Non-pigmented ciliary epithelial cell (primary cell): ENCODE data around the gene ASH1L.
"Not testable (repeated sequence)": the region's sequence is repeated elsewhere in the genome, so short reads cannot be mapped to it uniquely, and the experiment has no call there.

Experiments
- DNase-seq: peaks from one replicate; pipeline ENCODE4 v3.0.0-alpha.2; 2010; ENCODE audit warnings: low read depth

The ASH1L gene

GRCh38 chr1:155304558-155305063 is 258.0 kb downstream of the ASH1L start:
- DNase-seq = no peak

- DNase-seq = no peak
These were observed 261.2 kb downstream of the ASH1L start, which contains the start of gene PKLR for GRCh38 chr1:155301342-155301841. PKLR (minus strand) TSS chr1:155301438; CDS start chr1:155301395, 43 bp downstream.

DNA sequence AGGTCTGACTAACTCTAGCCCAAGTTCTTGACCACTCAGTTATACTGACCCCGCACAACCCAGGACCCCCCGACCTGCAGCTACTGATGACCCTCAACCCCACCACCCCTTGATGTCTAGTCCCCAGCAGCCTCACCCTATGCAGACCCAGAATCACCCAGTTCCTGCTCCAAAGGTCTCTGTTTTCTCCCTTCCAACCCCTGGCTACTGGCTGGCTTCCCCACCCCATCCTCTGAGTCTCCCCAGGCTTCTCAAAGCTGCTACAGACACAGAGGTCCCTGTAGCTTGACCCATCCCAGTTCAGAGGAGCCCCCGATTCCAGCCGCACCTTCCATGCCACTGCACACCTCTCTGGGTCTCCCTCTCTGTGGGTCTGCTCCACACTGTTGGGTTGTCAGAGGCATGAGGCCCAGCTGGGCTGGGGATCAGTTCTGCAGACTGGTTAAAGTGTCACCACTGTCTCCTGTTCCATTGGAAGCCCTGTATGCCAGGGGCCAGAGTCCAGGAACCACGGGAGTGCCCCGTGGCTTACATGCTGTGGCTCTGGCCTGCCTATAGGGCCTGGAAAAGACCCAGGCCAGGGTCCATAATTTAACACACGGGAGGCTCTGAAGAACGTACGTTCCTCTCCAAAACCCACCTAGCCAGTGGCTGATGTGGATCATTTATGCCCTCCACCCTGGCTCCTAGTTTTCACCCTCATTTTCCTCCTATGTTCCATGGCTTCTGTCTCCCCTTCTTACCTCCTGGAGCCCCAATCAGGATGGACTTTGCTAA is 261.9 kb downstream of the ASH1L start:
- DNase-seq = no peak

GRCh38 chr1:155300024-155300423 is 262.6 kb downstream of the ASH1L start:
- DNase-seq = no peak

DNA sequence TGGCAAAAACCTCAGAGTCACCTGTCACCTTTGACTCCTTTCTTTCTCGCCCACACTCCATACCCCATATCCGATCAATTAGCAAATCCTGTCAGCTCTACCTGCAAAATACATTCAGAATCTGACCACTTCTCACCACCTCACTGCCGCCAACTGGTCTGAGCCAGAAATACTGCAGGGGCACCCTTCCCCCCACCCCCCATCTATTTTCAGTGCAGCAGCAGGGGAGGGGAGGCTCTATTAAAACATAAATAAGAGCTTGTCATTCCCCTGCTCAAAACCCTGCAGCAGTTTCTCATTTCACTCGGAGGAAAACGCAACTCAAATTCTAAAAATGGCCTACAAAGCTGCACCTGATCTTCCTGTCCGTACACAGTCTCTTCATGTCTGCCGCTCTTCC is 265.2 kb downstream of the ASH1L start:
- DNase-seq = no peak

GRCh38 chr1:155296661-155297060 is 265.9 kb downstream of the ASH1L start:
- no peak for DNase-seq

- DNase-seq = no peak
These were observed 266.7 kb downstream of the ASH1L start for GRCh38 chr1:155295942-155296267.

- no peak for DNase-seq
These were observed 267.2 kb downstream of the ASH1L start for GRCh38 chr1:155295183-155295941.

GRCh38 chr1:155294520-155295182 is 268.0 kb downstream of the ASH1L start:
- no peak for DNase-seq

DNA sequence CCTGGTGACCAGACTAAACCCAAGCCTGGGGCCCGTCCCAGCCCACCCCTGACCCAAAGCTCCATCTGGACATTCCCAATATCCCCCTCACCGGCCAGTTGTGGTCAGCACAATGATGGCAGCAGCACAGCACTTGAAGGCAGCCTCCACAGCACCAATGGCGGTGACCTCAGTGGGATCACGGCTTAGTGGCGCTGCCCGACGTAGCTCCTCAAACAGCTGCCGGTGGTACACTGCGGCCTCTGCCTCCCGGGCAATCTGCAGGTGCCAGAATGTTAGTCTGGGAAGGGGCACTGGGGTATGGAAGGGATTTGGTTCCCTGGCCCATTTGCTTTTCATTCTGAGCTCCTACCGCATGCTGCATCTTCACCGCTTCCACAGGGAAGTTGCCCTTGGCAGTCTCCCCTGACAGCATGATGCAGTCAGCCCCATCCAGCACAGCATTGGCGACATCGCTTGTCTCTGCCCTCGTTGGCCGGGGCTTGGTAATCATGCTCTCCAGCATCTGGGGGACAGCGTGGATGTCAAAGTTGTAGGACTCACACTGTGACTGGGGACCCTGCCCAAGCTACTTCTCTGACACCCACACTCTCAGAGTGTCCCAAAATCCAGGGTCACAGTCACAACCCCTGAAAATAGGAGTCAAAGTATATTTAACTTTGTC is 269.4 kb downstream of the ASH1L start:
- no peak for DNase-seq

DNA sequence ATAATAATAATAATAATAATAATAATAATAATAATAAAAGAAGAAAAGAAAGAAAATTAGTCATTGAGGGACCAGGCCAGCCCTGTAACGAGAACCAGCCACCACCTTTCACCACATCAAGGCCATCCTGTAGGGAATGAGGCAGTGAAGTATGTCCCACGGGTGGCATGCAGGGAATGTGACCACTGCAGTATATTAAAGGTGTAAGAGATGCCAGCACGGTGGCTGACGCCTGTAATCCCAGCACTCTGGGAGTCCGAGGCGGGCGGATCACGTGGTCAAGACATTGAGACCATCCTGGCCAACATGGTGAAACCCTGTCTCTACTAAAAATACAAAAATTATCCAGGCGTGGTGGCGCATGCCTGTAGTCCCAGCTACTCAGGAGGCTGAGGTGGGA is 271.6 kb downstream of the ASH1L start:
- DNase-seq = not testable (repeated sequence)

GRCh38 chr1:155287987-155288543 is 274.5 kb downstream of the ASH1L start:
- DNase-seq = no peak

GRCh38 chr1:155286544-155286943 is 276.1 kb downstream of the ASH1L start:
- DNase-seq = no peak

DNA sequence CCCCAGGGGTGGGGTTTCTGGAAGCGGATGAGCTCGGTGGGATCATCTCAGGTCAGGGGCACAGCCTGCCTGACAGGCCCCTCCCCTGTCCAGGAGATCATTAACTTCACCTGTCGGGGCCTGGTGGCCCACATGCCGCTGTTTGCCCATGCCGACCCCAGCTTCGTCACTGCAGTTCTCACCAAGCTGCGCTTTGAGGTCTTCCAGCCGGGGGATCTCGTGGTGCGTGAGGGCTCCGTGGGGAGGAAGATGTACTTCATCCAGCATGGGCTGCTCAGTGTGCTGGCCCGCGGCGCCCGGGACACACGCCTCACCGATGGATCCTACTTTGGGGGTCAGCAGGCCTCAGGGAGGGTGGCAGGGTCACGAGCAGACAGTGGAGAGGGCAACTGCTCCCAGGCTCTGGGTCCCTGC is 277.0 kb downstream of the ASH1L start:
- DNase-seq = no peak
